HG03571 (cell line): ENCODE measurements around the gene GALNT2.

Experiments used
- ATAC-seq: cut with Tn5 transposase; IDR thresholded peaks from one replicate; pipeline ENCODE4 v1.9.1; 2021; ENCODE audit not compliant: unreplicated experiment

The GALNT2 gene

DNA sequence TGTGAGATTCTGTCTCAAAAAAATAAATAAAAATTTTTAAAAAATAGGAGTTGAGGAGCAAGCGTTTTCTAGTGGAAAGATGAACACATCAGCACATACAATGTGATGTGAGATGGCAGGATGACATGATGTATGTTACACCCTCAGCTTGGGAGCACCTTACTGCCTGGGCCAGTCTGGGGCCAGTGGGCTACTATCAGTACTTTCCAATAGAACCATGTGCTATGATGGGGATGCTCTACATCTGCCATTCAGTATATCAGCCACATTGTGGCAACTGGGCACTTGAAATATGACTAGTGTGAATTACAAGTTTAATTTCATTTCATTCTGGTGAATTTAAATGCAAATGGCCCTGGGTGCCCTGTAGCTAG lies 203.1 kb downstream of the GALNT2 start:
- ATAC-seq = peak; percentile 3

- ATAC-seq = peak; percentile 62
Measured at GRCh38 chr1:230270559-230271281, 203.7 kb downstream of the GALNT2 start.

DNA sequence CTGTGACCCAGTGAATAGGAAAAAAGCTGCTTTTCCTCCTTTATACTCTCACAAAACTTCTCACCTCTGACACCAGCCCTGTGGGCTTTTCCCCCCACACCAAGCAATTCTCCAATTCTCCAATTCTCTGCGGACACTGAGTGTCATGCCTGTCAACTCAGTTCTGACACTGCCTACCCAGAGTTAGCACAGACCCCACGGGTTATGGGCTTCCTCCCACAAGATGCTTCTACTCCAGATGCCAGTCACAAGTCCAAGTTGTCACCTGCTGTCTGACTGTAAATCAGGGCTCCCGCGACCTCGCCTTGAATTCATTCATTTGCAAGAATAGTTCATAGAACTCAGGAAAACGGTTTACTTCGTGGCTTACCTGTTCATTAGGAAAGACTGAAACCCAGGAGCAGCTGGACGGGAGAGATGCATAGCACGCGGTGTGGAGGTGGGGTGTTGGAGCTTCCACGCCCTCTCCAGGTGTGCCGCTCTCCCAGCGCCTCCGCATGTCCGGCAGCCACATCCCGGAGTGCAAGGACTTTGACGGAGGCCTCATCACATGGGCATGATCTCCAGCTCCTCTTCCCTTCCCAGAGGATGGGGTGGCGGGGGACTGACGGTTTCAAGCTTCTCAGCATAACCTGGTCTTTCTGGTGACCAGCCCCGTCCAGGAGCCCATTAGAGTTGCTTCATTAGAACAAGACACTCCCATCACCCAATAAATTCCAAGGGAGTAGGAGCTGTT lies 204.4 kb downstream of the GALNT2 start:
- ATAC-seq = no peak

- no peak for ATAC-seq
Measured at GRCh38 chr1:230272557-230272956, 205.5 kb downstream of the GALNT2 start.

DNA sequence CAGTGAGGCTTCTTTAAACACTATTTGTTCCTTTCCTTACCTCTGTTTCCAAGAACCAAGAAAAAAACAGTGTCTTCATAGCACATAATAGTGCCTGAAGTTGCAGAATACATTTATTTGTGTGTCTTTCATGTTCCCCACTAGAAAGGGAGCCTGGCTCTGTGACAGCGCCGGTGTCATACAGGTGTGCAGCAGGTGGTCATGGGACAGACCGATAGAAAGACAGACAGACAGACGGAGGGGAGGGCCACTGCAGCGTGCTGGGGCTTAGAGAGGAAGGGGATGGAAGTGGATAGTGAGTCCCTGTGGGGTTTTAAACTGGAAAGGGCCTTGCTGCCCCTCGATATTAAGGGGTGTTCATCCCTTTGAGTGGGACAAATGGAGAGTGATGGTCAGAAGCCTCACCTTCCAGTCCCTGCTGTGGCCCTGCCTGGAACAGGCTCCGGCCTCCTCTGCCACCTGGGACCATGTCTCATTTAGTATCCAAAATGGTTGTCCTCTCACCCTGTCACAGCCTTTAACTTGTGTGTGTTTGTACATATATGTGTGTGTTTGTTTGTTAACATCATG lies 206.2 kb downstream of the GALNT2 start:
- no peak for ATAC-seq

GRCh38 chr1:230274254-230274653 lies 207.2 kb downstream of the GALNT2 start:
- ATAC-seq = no peak

GRCh38 chr1:230276401-230276800 lies 209.4 kb downstream of the GALNT2 start:
- ATAC-seq = no peak

DNA sequence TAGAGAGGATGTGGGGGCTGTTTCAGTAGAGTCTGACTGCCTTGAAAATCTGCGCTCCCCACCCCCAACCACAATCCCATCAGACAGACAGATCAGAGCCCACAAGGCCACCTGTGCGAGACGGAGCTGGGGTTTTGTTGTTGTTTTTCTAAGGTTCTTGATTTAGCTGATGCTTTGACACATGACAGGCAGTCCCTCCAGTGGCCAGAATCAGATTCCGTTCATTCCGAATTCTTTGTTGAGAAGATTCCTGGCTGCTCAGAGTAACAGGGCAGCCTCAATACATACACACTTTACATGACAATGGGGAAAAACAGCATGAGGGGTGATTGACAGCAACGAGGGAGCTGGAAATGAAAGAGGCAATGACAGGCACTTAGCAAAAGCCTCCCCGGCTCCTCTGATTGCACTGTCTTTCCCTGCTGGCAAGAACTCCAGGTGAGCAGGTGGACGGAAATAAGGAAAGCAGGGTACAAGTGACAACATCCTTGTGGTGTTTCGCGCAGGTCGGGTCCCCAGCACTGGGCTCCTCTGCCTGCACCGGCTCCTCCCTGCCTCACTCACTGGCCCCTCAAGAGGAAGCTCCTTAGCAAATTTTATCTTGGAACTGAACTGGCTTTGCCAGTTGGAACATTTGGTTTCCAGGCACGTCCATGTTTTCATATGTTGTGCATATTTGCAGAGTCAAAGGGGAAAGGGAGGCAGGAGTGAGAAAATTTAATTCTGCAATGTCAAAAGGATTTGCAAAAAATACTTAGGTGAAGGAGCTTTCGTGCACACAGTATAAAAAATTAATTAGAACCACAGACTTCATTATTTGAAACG lies 210.4 kb downstream of the GALNT2 start:
- ATAC-seq = no peak

DNA sequence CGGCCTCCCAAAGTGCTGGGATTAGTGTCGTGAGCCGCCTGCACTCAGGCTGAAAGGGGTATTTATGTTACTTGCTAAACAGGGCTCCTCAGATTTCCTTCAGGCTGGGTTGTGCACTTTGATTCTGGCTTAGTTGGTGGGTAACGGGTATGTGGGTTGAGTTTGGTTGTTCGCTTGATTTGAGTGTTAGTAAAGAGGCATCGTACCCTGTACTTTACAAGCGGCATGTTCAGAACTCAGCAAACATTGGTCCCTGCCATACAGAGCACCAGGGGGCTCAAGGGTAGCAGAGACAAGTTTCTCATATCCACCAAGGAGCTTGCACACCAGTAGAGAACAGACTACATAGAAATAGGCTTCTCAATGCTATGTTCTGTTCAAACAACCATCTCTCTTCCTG lies 211.3 kb downstream of the GALNT2 start:
- no peak for ATAC-seq

DNA sequence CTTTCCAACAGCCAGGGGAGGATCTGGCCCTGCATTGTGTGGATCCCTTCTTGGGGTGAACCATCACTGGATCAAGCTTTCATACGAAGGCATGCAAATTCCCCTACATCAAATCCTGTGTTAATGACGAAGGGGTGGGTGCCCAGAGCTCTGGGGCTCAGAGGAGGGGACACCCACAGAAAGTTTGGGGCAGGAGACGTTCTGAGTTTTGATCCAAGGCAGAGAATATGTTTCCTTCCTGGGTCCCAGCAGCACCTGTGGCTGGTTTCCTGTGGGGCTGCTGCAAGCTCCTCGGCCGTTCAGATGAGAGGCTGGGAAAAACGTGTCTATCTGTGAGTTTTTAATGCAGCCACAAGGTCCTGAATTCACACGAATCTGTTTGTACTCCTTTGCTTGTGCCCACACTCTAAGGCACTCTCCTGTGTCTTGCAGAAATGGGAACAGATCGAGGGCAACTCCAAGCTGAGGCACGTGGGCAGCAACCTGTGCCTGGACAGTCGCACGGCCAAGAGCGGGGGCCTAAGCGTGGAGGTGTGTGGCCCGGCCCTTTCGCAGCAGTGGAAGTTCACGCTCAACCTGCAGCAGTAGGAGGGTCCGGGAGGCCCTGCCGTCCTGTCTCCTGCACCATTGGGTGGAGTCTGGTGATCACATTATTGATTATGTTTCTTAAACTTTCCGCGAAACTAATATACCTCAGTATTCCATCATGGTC lies 212.0 kb downstream of the GALNT2 start:
- ATAC-seq = no peak

DNA sequence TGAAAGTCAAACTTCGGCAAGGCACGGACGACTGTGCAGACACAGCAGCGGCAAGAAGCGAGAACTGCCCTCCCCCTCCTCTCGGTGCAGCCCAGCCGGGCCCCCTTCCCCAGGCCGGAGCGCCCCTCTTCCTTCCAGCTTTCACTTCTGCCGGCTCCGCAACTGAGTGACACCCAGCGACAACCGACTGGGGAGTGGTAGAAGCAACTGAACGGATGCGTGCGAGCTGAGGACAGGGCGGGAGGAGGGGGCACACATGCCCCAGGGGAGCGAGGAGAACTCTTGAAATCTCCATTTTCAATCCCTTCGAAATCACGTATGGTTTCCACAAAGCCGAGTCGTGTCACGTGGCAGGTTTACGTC lies 212.5 kb downstream of the GALNT2 start:
- no peak for ATAC-seq

- no peak for ATAC-seq
Measured at GRCh38 chr1:230280054-230280795, 213.2 kb downstream of the GALNT2 start.

DNA sequence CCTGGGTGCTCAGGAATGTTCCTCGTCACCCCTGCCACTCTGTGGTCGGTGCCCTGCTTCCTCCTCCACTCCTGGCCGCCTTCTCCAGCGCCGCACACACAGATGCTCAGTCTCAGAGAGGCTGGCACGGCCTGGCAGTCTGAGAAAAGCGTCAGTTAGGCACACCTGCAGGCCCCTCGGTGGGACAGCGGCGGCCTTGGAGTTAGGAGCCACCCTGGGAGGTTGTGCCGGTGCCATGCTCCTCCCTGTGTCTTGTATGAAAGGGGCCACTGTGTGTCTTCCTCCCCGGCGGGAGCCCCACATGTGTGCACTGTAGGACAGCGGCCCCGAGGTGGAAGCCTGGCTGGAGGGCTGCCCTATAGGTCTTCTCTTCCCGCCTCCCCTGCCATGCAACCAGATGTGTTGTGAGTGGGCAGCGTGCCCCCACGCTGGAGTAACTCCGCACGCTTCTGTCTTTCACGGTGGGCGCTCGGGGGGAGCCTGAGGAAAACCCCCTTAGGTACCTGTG lies 213.9 kb downstream of the GALNT2 start:
- ATAC-seq = no peak

DNA sequence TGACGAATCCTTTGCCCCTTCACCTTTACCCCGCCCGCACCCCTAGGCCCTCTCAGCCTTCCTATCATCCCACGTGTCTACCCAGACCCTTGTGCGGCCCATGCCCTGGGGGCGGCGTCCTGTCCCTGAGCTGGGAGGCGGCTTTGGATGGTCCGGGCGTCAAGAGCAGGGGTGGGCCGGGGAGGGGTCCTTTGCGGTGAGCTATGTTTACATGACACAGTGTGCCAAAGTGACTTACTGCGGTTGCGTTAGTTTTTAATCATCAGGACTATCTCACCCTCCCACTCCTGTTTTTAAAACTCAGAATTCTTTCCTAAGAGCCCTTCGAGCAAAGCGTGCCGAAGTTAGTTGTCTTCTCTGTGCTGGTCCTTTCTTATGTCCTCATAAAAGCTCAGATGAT lies 214.5 kb downstream of the GALNT2 start:
- ATAC-seq = no peak

DNA sequence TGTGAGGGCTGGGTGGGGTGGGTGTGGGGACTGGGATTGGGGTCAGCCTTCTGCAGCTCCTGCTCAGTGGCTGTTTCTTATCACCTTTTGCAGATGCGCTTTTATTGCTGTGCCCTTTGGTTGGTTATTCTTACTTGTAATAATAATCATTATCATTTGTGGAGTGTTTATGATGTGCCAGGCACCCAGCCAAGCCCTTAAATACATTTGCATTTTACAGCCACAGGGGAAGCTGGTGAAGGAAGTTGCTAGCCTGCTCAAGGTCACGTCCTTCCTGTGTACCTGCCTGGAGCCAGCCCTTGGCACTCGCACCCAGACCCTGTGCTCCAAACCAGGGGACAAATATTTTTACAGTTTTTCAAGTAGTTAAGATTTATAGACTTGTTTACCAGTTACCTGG lies 215.1 kb downstream of the GALNT2 start:
- no peak for ATAC-seq

GRCh38 chr1:230283678-230284077 lies 216.6 kb downstream of the GALNT2 start:
- no peak for ATAC-seq

DNA sequence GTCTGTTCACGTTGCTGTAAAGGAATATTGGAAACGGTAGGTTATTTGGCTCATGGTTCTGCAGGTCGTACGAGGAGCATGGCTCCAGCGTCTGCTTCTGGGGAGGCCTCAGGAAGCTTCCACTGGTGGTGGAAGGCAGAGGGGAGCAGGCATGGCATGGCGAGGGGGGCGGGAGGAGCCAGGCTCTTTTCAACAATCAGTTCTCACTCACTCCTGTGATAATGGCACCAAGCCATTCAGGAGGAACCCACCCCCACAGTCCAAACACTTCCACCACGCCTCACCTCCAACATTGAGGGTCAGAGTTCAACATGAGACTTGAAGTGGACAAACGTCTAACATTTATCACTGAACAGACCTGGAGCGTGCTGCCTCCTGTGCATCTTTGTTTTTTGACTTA lies 217.9 kb downstream of the GALNT2 start:
- no peak for ATAC-seq

DNA sequence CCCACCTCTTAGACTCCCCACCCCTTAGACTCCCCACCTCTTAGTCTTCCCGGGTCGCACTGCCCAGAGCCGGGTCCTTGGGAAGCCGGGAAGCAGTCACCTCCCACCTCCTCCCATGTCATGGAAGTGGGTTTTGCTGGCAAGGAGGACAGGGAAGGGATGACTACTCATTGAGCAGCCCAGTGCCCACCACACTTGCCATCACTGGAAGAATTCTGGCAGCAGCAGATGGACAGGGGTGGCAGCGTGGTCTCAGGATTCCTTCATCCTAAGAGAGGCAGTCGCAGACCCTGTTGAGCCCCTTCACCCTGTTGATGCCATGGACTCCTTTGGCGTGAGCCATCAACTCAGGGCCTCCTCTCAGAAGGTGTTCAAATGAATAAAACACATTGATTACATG lies 218.3 kb downstream of the GALNT2 start:
- no peak for ATAC-seq

DNA sequence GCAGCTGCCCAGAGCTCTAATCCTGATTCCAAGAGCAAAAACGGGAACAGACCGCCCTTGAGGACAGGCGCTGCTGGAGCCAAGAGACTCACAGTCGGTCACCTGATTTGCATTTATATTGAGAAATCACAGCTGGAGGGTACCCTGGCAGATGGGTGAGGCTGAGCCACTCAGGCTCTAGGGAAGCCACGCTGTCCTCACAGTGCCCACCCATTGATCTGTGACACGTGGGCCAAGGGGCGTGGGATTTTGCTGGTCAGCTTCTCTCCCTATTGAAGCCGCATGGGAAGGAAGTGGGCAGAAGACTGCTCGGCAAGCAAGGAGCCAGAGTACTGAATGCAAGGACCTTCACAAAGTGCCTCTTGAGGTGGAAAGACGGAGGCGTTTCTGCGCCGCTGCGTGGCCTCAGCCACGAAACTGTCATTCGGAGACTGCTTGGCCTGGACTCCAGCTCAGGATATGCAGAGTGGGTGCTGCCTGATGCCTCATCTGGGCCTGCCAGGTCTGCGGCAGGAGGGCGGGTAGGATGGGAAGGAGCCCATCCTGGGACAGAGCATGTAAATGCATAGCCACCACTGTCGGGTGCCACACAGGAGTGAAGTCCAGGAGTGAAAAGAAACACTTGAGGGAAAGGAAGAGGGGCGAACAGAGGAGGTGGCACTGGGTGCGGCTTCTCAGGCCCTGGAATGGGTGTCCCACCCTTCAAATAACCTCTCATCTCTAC lies 219.3 kb downstream of the GALNT2 start:
- no peak for ATAC-seq
